GM12878 (cell line): ENCODE data around the gene CD209. TPM values are rescaled to one million over a fixed set of nuclear protein-coding genes. Genes with fewer than 3 reads are reported as not detected.

Source experiments
- ATAC-seq: fragments of 200-7000 bp; cut with Tn5 transposase; 3 replicates; pipeline ENCODE4 v1.9.1; 2020; ENCODE audit warnings: mild to moderate bottlenecking, moderate library complexity
- BruUV-seq: library from RNA; stranded (reverse); fragments of 400-500 nt; replicated peaks from 2 replicates; lab custom pipeline; 2021; lab: Mats Ljungman, UMichigan
- CTCF ChIA-PET: fragments of 300-600 bp; sonication (Branson Sonifier 250); formaldehyde crosslinking; extraction: SDS; loops from one replicate; lab custom pipeline; 2021; ENCODE audit warnings: inconsistent platforms; lab: Yijun Ruan, JAX
- POLR2A ChIA-PET: fragments of 350-600 bp; formaldehyde crosslinking; extraction: SDS; loops from one replicate; lab custom pipeline; 2021; ENCODE audit warnings: inconsistent platforms; lab: Charles Lee
- RAD21 ChIA-PET: fragments of 300-600 bp; sonication (Branson Sonifier 250); formaldehyde crosslinking; loops from one replicate; lab custom pipeline; 2023; ENCODE audit warnings: antibody characterized with exemption; ENCODE audit not compliant: unreplicated experiment; lab: Charles Lee
- SMC1A ChIA-PET: fragments of 300-600 bp; sonication (Branson Sonifier 250); formaldehyde crosslinking; loops from one replicate; lab custom pipeline; 2023; ENCODE audit not compliant: unreplicated experiment, uncharacterized antibody; lab: Charles Lee
- DNase-seq: peaks from one replicate; pipeline ENCODE4 v3.0.0-alpha.2; 2011; ENCODE audit warnings: low read depth, low spot score
- FAIRE-seq: peaks from 3 replicates; lab custom pipeline; 2011; peaks lifted over from hg19 to GRCh38; lab: Jason Lieb, UNC
- H2AFZ ChIP-seq: 2 replicates; pipeline ENCODE4 v1.6.0; 2011; ENCODE audit warnings: low read depth, low read length, control low read depth; ENCODE audit not compliant: control insufficient read depth
- H3K27ac ChIP-seq: 2 replicates; pipeline ENCODE4 v1.5.1; 2011; ENCODE audit warnings: control low read depth; ENCODE audit not compliant: control insufficient read depth, insufficient read depth
- H3K27me3 ChIP-seq, 2 experiments: replicated peaks in 1 of 2; 2 replicates each; pipeline versions ENCODE4 v1.6.0 to v1.6.1; 2011; ENCODE audit warnings: low read length in 1 of 2; ENCODE audit not compliant: control insufficient read depth in 2 of 2, insufficient read depth in 2 of 2
- H3K36me3 ChIP-seq, 2 experiments: 2 replicates each; pipeline ENCODE4 v1.5.1; 2011; ENCODE audit warnings: low read length in 1 of 2; ENCODE audit not compliant: control insufficient read depth in 2 of 2, insufficient read depth in 2 of 2
- H3K4me1 ChIP-seq: 2 replicates; pipeline ENCODE4 v1.6.1; 2011; ENCODE audit warnings: mild to moderate bottlenecking, low read length, moderate library complexity, mixed read lengths; ENCODE audit not compliant: control insufficient read depth, insufficient read depth
- H3K4me2 ChIP-seq: 2 replicates; pipeline ENCODE4 v1.6.0; 2011; ENCODE audit warnings: control low read depth; ENCODE audit not compliant: control insufficient read depth, insufficient read depth
- H3K4me3 ChIP-seq: fragments of 200-600 bp; sonication (generic); 2 replicates; pipeline ENCODE4 v1.5.1; 2016
- H3K79me2 ChIP-seq: 2 replicates; pipeline ENCODE4 v1.6.0; 2011; ENCODE audit warnings: low read length; ENCODE audit not compliant: control insufficient read depth, insufficient read depth
- H3K9ac ChIP-seq: 2 replicates; pipeline ENCODE4 v1.8.0; 2011; ENCODE audit warnings: low read length, control low read depth, mixed read lengths; ENCODE audit not compliant: control insufficient read depth, insufficient read depth
- H3K9me3 ChIP-seq: replicated peaks from 3 replicates; pipeline ENCODE4 v1.5.1; 2011; ENCODE audit warnings: mild to moderate bottlenecking, low read length; ENCODE audit not compliant: control insufficient read depth, insufficient read depth
- H4K20me1 ChIP-seq: 2 replicates; pipeline ENCODE4 v1.6.0; 2011; ENCODE audit not compliant: control insufficient read depth, insufficient read depth
- CBX3 ChIP-seq: fragments of 200-600 bp; sonication (generic); IDR thresholded peaks from 2 replicates; pipeline ENCODE4 v1.6.1; 2016; ENCODE audit warnings: low read depth, borderline replicate concordance
- EZH2 ChIP-seq: IDR thresholded peaks from 2 replicates; pipeline ENCODE4 v1.6.1; 2012; ENCODE audit warnings: low read depth, mild to moderate bottlenecking, control low read depth, inconsistent platforms, low read length, borderline replicate concordance; ENCODE audit not compliant: control insufficient read depth
- HDAC2 ChIP-seq: fragments of 200-600 bp; sonication (generic); IDR thresholded peaks from 2 replicates; pipeline ENCODE4 v1.6.1; 2017
- KAT2A ChIP-seq: conservative IDR thresholded peaks from 2 replicates; pipeline ENCODE4 v1.6.1; 2011; ENCODE audit warnings: low read depth, low read length; ENCODE audit not compliant: control insufficient read depth
- MXI1 ChIP-seq: fragments of 150-350 bp; IDR thresholded peaks from 2 replicates; pipeline ENCODE4 v1.6.1; 2011; ENCODE audit warnings: low read depth, mild to moderate bottlenecking, inconsistent platforms, low read length, improper control_type of control experiment
- MYC ChIP-seq: IDR thresholded peaks from 2 replicates; pipeline ENCODE4 v1.6.1; 2011; ENCODE audit warnings: mild to moderate bottlenecking, low read length, moderate library complexity, inconsistent platforms; ENCODE audit not compliant: insufficient read depth, insufficient replicate concordance, insufficient read length, severe bottlenecking
- RB1 ChIP-seq: fragments of 450-650 bp; formaldehyde crosslinking; IDR thresholded peaks from 2 replicates; pipeline ENCODE4 v1.6.1; 2017; ENCODE audit warnings: mild to moderate bottlenecking, borderline replicate concordance
- RBBP5 ChIP-seq: fragments of 200-600 bp; sonication (generic); conservative IDR thresholded peaks from 2 replicates; pipeline ENCODE4 v1.6.1; 2016
- SMARCA5 ChIP-seq: fragments of 450-650 bp; IDR thresholded peaks from 2 replicates; pipeline ENCODE4 v1.6.1; 2017; ENCODE audit warnings: mild to moderate bottlenecking
- TAF1 ChIP-seq: IDR thresholded peaks from 2 replicates; pipeline ENCODE4 v1.6.1; 2011; ENCODE audit warnings: mild to moderate bottlenecking, low read depth, low read length, borderline replicate concordance
- WGBS: methylation state at CpG from one replicate; pipeline ENCODE4 v1.1.6; 2016; ENCODE audit warnings: low lambda C conversion rate; ENCODE audit not compliant: insufficient replicate concordance, insufficient coverage; ENCODE audit errors: missing lambda C conversion rate; 5-methylcytosine and 5-hydroxymethylcytosine counted together
- in situ Hi-C: fragments of 300-500 bp; cut with MboI; formaldehyde crosslinking; loops from 9 replicates; pipeline ENCODE4 v1.14.3; 2018; ENCODE audit warnings: mixed read lengths
- intact Hi-C: fragments of 100-400 bp; cut with micrococcal nuclease; formaldehyde crosslinking; loops from one replicate; pipeline ENCODE4 v1.14.2; 2022; ENCODE audit not compliant: unreplicated experiment
- polyA plus RNA-seq, 11 experiments: library from polyadenylated mRNA; depleted of rRNA in 4 of 11; unstranded in 6 of 11; stranded (reverse) in 5 of 11; fragments of >200 nt; fragmentation: Nextera tagmentation in 4 of 11; fragmentation: Illumina TruSeq in 1 of 11; extraction: Ambion mirVana in 4 of 11; extraction: Trizol in 1 of 11; gene quantifications; 1 replicate in 1 of 11; 2 replicates in 10 of 11; pipeline versions ENCODE4 v1.2.1 to v1.2.3, GENCODE V29; 2011 to 2016; ENCODE audit warnings: inconsistent platforms in 2 of 11, missing spikeins in 2 of 11, low read depth in 1 of 11
- total RNA-seq, 4 experiments: library from RNA; depleted of rRNA in 3 of 4; stranded (reverse); fragments of >200 nt in 3 of 4; fragmentation: Illumina TruSeq in 1 of 4; extraction: Trizol in 1 of 4; gene quantifications; 2 replicates each; pipeline versions ENCODE4 v1.2.1 to v1.2.3, GENCODE V29; 2013 to 2021

CD209 gene
- total and polyA plus RNA-seq, 10 of the 15 experiments (the other 5 are each of a cell fraction or from before 2014, with no cell fraction given), result 0.04 to 0.21 (median 0.10) TPM; not detected in 3

DNA sequence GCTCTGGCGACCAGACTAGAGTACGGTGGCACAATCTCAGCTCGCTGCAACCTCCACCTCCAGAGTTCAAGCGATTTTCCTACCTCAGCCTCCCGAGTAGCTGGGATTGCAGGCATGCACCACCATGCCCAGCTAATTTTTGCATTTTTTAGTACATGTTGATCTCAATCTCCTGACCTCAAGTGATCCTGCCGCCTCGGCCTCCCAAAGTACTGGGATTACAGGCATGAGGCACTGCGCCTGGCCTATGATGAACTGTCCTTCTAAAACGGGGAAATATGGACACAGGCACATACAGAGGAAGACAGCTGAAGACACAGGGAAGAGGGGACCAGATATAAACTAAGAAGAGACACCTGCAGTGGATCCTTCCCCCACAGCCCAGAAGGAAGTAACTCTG is 28.4 kb upstream of the CD209 start:
- Histone ChIP-seq H2AFZ (no peak overlapping the region), H3K4me2 (no peak overlapping the region), H3K4me3 (no peak overlapping the region), H3K9ac (no peak overlapping the region), H3K9me3 (no peaks in the 10 kb centered on the region; the same call in 1 of the 3 replicates), H3K36me3 (no peaks in the 10 kb centered on the region), H3K79me2 (no peaks in the 10 kb centered on the region)
- ATAC-seq, result no peak
- ChIA-PET POLR2A (no interaction called here), CTCF (interaction anchor here (1.8 kb wide), 1 partner anchor 207 kb away, joined by 8 read pairs; no protein-coding TSS in a partner anchor), RAD21 (no interaction called here), SMC1A (interaction anchor here (1.5 kb wide), 1 partner anchor 207 kb away, joined by 4 read pairs; no protein-coding TSS in a partner anchor)
- no TSS peak for BruUV-seq
- 79% methylated on average over 8 of the region's 9 CpGs for WGBS
- intact Hi-C loops, result no loop called here
- no peak for FAIRE-seq
- no peak for TF ChIP-seq MYC
- no peak for TF ChIP-seq SMARCA5
- TF ChIP-seq TAF1, result no peak
- no peak for TF ChIP-seq RBBP5
- TF ChIP-seq RB1, result no peak
- no peak for TF ChIP-seq CBX3
- TF ChIP-seq MXI1, result no peak
- TF ChIP-seq HDAC2, result no peak
- no peak for TF ChIP-seq EZH2
- no peak for TF ChIP-seq KAT2A
- TF ChIP-seq, all 136 proteins: peak for 0
- Histone ChIP-seq H4K20me1 (no peaks in the 10 kb centered on the region), H3K4me1 (peaks cover 17% of the 10 kb centered on the region), H3K27ac (no peak overlapping the region), H3K27me3 (no peaks in the 10 kb centered on the region)
- in situ Hi-C loops, result no loop called here
- DNase-seq, result no peak
